Renal cortex interstitium (tissue), 11 donors: Measurements from ENCODE around the gene KCNH4. TPM values are rescaled to one million over a fixed set of nuclear protein-coding genes. Genes with fewer than 3 reads are reported as not detected.

Experiments used
- DNase-seq, 11 donors: peaks; one replicate each; pipeline ENCODE4 v3.0.0-alpha.2; 2013; ENCODE audit warnings: low read depth in 9 of 11, low spot score in 4 of 11; ENCODE audit errors: extremely low read depth in 1 of 11
- polyA plus RNA-seq, 3 donors: library from polyadenylated mRNA; unstranded; fragments of 120-200 nt; gene quantifications; one replicate each; pipeline ENCODE4 v1.2.1, GENCODE V29; 2013; ENCODE audit not compliant: insufficient read length in 3 of 3

KCNH4 gene
- polyA plus RNA-seq, 3 donors: 0.03 TPM; not detected in 1

GRCh38 chr17:42126836-42127235, 54.1 kb downstream of the KCNH4 start:
- no peak for DNase-seq

GRCh38 chr17:42125565-42125964, 55.4 kb downstream of the KCNH4 start:
- DNase-seq: no peak

GRCh38 chr17:42124256-42124655, 56.7 kb downstream of the KCNH4 start:
- no peak for DNase-seq

GRCh38 chr17:42122371-42123303, 58.3 kb downstream of the KCNH4 start, which contains the start of gene HSPB9:
HSPB9 (plus strand) TSS chr17:42122804; CDS start chr17:42122851, 47 bp downstream.
- no peak for DNase-seq

- DNase-seq: peak in 8 of 11 donors; percentile 63 to 82 (median 72)
Observed at GRCh38 chr17:42120770-42121769, 59.9 kb downstream of the KCNH4 start, which contains the start of gene KAT2A. KAT2A (minus strand) TSS chr17:42121367; CDS start chr17:42121304, 63 bp downstream.

- DNase-seq: no peak
Observed at GRCh38 chr17:42120161-42120769, 60.7 kb downstream of the KCNH4 start.

- DNase-seq: no peak
Observed at GRCh38 chr17:42119301-42119700, 61.6 kb downstream of the KCNH4 start.

- no peak for DNase-seq
Observed at GRCh38 chr17:42118545-42118944, 62.4 kb downstream of the KCNH4 start.

- DNase-seq: no peak
Observed at GRCh38 chr17:42118126-42118510, 62.8 kb downstream of the KCNH4 start.

GRCh38 chr17:42117397-42118125, 63.4 kb downstream of the KCNH4 start:
- no peak for DNase-seq

- DNase-seq: peak in 8 of 11 donors; percentile 57 to 82 (median 73)
Observed at GRCh38 chr17:42116705-42117396, 64.1 kb downstream of the KCNH4 start.

GRCh38 chr17:42114118-42114517, 66.8 kb downstream of the KCNH4 start:
- no peak for DNase-seq

GRCh38 chr17:42113293-42114069, 67.5 kb downstream of the KCNH4 start:
- DNase-seq: no peak

GRCh38 chr17:42112552-42113176, 68.3 kb downstream of the KCNH4 start, which contains the start of gene DHX58:
DHX58 (minus strand) TSS chr17:42112714; CDS start chr17:42111892, 822 bp downstream.
- peak in 7 of 11 donors; percentile 54 to 79 (median 69) for DNase-seq

GRCh38 chr17:42111871-42112551, 68.9 kb downstream of the KCNH4 start:
- no peak for DNase-seq

GRCh38 chr17:42111265-42111636, 69.7 kb downstream of the KCNH4 start:
- DNase-seq: no peak
